ENCODE results near the gene TRMO. TPM values are rescaled to one million over a fixed set of nuclear protein-coding genes. Genes with fewer than 3 reads are reported as not detected.

TRMO gene
- total and polyA plus RNA-seq, 2 experiments from 2014 or later: 5.0 to 6.4 TPM

DNA sequence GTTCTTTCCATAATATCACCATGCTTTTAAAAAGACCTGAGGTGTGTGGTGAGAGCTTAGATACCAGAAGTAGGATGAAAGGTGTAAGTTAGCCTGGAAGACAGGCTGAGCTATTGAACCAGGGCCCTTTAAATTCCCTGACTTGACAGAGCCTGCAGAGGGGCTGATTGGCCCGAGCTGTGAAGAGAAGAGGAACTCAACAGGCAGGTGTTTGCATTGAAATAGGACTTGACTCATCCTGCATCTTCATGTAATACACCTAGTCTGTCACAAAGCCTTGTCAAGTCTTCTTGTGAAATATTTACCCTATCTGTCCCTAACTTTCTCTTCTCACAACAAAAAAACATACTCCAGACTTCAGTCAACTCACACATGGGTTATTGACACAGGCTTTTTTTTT is 44.2 kb upstream of the TRMO start:
- H2AFZ ChIP-seq: no peak overlapping the region
- H3K9me3 Mint-ChIP-seq: no peaks in the 10 kb centered on the region
- peaks cover 5% of the 10 kb centered on the region; the same call in 1 of the 3 replicates for H3K4me1 Mint-ChIP-seq
- no peaks in the 10 kb centered on the region for H3K36me3 Mint-ChIP-seq (ENCODE audit: low read depth)
- H3K79me2 ChIP-seq (replicated peaks; ENCODE audit: insufficient read depth): no peaks in the 10 kb centered on the region
- ATAC-seq (peak; percentile 90), DNase-seq (ENCODE audit: low spot score) (peak; percentile 50)
- H3K4me3 Mint-ChIP-seq: no peak overlapping the region
- peaks cover 20% of the 10 kb centered on the region for H3K27me3 Mint-ChIP-seq (ENCODE audit: insufficient read depth, low read depth, poor library complexity)
- no peaks in the 10 kb centered on the region for H4K20me1 ChIP-seq (replicated peaks; ENCODE audit: insufficient read depth)
- H3K4me2 ChIP-seq: no peak overlapping the region
- H3K27ac ChIP-seq (ENCODE audit: low read depth): no peak overlapping the region
- no peaks in the 10 kb centered on the region for H3K36me3 ChIP-seq (ENCODE audit: insufficient read depth)
- no peaks in the 10 kb centered on the region for H3K9me2 ChIP-seq (ENCODE audit: insufficient read depth)
- H3F3A ChIP-seq (replicated peaks; ENCODE audit: low read depth): no peaks in the 10 kb centered on the region
- TF ChIP-seq EZH2phosphoT487 (IDR thresholded peaks at IDR 0.05; ENCODE audit: unreplicated experiment) (no peak), NANOG (IDR thresholded peaks at IDR 0.05; ENCODE audit: borderline replicate concordance) (no peak)
- peaks cover 27% of the 10 kb centered on the region for H3K27me3 ChIP-seq (ENCODE audit: insufficient read depth)
- no peak overlapping the region for H3K4me3 ChIP-seq
- no peak overlapping the region for H3K27ac Mint-ChIP-seq
- H3K4me1 ChIP-seq (ENCODE audit: insufficient read depth): no peaks in the 10 kb centered on the region

- Histone ChIP-seq H3K4me3 (no peak overlapping the region), H3K4me1 (ENCODE audit: insufficient read depth) (no peaks in the 10 kb centered on the region), H3K27ac (ENCODE audit: low read depth) (no peak overlapping the region), H3K4me2 (no peak overlapping the region), H2AFZ (no peak overlapping the region), H3K36me3 (ENCODE audit: insufficient read depth) (no peaks in the 10 kb centered on the region), H3K27me3 (ENCODE audit: insufficient read depth) (peaks cover 13% of the 10 kb centered on the region; the same call in 1 of the 2 replicates), H3K79me2 (replicated peaks; ENCODE audit: insufficient read depth) (no peaks in the 10 kb centered on the region), H3K9me2 (ENCODE audit: insufficient read depth) (no peaks in the 10 kb centered on the region), H3F3A (replicated peaks; ENCODE audit: low read depth) (no peaks in the 10 kb centered on the region), H4K20me1 (replicated peaks; ENCODE audit: insufficient read depth) (no peaks in the 10 kb centered on the region)
- Mint-ChIP-seq H3K36me3 (ENCODE audit: low read depth) (no peaks in the 10 kb centered on the region), H3K27ac (no peak overlapping the region), H3K9me3 (no peaks in the 10 kb centered on the region), H3K4me1 (peaks cover 5% of the 10 kb centered on the region; the same call in 1 of the 3 replicates), H3K4me3 (no peak overlapping the region), H3K27me3 (ENCODE audit: insufficient read depth, low read depth, poor library complexity) (peaks cover 9% of the 10 kb centered on the region)
- no peak for DNase-seq (ENCODE audit: low spot score)
- no peak for ATAC-seq
- no peak for TF ChIP-seq CTCF (conservative IDR thresholded peaks at IDR 0.05; ENCODE audit: low read depth in 2 of 2)
- TF ChIP-seq EZH2 (IDR thresholded peaks at IDR 0.05; ENCODE audit: low read depth, unreplicated experiment): no peak
- TF ChIP-seq STAT1 (IDR thresholded peaks at IDR 0.05; ENCODE audit: unreplicated experiment): no peak
- TF ChIP-seq JUNB (IDR thresholded peaks at IDR 0.05; ENCODE audit: unreplicated experiment): no peak
- no peak for TF ChIP-seq REST (IDR thresholded peaks at IDR 0.05; ENCODE audit: unreplicated experiment)
- TF ChIP-seq, protein P1, sequence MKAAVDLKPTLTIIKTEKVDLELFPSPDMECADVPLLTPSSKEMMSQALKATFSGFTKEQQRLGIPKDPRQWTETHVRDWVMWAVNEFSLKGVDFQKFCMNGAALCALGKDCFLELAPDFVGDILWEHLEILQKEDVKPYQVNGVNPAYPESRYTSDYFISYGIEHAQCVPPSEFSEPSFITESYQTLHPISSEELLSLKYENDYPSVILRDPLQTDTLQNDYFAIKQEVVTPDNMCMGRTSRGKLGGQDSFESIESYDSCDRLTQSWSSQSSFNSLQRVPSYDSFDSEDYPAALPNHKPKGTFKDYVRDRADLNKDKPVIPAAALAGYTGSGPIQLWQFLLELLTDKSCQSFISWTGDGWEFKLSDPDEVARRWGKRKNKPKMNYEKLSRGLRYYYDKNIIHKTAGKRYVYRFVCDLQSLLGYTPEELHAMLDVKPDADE (IDR thresholded peaks at IDR 0.05): no peak
- no peak for TF ChIP-seq CREB1 (CRISPR knock-in tag; IDR thresholded peaks at IDR 0.05; ENCODE audit: low read depth)
- no peak for TF ChIP-seq NANOG (IDR thresholded peaks at IDR 0.05; ENCODE audit: borderline replicate concordance)
- no peak for TF ChIP-seq ZNF331 (CRISPR knock-in tag; IDR thresholded peaks at IDR 0.05; ENCODE audit: low read depth)
- no peak for TF ChIP-seq EZH2phosphoT487 (IDR thresholded peaks at IDR 0.05; ENCODE audit: unreplicated experiment)
These were observed 42.6 kb upstream of the TRMO start for GRCh38 chr9:97964901-97965300.

All from GM23338 (cell line).